ENCODE data around the gene TRAPPC3. TPM values are rescaled to one million over a fixed set of nuclear protein-coding genes. Genes with fewer than 3 reads are reported as not detected.

TRAPPC3 gene
- total and polyA plus RNA-seq, 2 donors from 2014 or later: 58.4 to 102 TPM

DNA sequence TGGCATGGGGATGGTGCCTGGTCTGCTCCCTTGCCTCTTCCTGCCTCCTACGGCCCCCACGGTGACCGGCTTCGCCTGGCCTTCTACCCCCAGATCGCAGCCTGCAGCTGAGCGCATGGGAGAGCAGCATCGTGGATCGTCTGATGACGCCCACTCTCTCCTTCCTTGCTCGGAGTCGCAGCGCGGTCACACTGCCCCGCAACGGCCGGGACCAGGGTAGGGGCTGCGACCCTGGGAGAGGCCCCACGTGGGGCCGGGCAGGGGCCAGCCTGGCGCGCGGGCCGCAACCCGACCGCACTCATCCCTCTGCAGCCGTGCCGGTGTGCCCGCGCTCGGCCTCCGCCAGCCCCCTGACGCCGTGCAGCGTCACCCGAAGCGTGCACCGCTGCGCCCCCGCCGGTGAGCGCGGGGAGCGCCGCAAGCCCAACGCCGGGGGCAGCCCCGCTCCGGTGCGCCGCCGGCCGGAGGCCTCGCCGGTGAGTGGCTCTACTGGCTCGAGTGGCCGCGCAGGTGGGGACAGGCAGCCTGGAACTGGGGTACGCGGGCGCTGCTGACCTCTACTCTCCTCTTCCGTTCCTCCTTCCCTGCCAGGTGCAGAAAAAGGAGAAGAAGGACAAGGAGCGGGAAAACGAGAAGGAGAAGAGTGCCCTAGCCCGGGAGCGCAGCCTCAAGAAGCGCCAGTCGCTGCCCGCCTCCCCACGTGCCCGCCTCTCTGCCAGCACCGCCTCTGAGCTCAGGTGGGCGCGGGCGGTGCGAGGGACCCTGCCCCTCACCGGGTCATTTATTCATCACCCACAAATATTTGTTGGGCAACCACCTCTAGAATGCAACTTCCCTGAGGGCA, 27.0 kb upstream of the TRAPPC3 start:
- Histone ChIP-seq H3K9ac (ENCODE audit: low read length in 3 of 3) (no peak overlapping the region), H3K9me3 (ENCODE audit: control insufficient read depth in 2 of 3, insufficient read depth in 1 of 3, low read length in 3 of 3) (no peaks in the 10 kb centered on the region), H3K27me3 (ENCODE audit: control insufficient read depth, insufficient read depth, low read length) (no peaks in the 10 kb centered on the region), H3K27ac (ENCODE audit: low read depth in 2 of 2, low read length in 2 of 2) (peak overlapping the region in 1 of 2 donors; percentile 33), H3K36me3 (ENCODE audit: control insufficient read depth in 2 of 3, insufficient read depth in 3 of 3, low read length in 3 of 3) (peaks cover 9 to 46% (median 39%) of the 10 kb centered on the region in 3 donors), H3K4me1 (ENCODE audit: control insufficient read depth in 2 of 3, insufficient read depth in 2 of 3, low read depth in 1 of 3, low read length in 3 of 3) (peaks cover 0 to 6% (median 4%) of the 10 kb centered on the region in 3 donors), H3K4me3 (ENCODE audit: low read length in 3 of 3) (no peak overlapping the region)
- TF ChIP-seq, protein P1, sequence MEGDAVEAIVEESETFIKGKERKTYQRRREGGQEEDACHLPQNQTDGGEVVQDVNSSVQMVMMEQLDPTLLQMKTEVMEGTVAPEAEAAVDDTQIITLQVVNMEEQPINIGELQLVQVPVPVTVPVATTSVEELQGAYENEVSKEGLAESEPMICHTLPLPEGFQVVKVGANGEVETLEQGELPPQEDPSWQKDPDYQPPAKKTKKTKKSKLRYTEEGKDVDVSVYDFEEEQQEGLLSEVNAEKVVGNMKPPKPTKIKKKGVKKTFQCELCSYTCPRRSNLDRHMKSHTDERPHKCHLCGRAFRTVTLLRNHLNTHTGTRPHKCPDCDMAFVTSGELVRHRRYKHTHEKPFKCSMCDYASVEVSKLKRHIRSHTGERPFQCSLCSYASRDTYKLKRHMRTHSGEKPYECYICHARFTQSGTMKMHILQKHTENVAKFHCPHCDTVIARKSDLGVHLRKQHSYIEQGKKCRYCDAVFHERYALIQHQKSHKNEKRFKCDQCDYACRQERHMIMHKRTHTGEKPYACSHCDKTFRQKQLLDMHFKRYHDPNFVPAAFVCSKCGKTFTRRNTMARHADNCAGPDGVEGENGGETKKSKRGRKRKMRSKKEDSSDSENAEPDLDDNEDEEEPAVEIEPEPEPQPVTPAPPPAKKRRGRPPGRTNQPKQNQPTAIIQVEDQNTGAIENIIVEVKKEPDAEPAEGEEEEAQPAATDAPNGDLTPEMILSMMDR (IDR thresholded peaks at IDR 0.05; ENCODE audit: borderline replicate concordance, extremely low read depth, insufficient read depth): no peak
- FAIRE-seq: no peak
- intact Hi-C loops (cut with DNase I): no loop called here
- DNase-seq: peak in 3 of 5 donors; percentile 50 to 58 (median 52)

DNA sequence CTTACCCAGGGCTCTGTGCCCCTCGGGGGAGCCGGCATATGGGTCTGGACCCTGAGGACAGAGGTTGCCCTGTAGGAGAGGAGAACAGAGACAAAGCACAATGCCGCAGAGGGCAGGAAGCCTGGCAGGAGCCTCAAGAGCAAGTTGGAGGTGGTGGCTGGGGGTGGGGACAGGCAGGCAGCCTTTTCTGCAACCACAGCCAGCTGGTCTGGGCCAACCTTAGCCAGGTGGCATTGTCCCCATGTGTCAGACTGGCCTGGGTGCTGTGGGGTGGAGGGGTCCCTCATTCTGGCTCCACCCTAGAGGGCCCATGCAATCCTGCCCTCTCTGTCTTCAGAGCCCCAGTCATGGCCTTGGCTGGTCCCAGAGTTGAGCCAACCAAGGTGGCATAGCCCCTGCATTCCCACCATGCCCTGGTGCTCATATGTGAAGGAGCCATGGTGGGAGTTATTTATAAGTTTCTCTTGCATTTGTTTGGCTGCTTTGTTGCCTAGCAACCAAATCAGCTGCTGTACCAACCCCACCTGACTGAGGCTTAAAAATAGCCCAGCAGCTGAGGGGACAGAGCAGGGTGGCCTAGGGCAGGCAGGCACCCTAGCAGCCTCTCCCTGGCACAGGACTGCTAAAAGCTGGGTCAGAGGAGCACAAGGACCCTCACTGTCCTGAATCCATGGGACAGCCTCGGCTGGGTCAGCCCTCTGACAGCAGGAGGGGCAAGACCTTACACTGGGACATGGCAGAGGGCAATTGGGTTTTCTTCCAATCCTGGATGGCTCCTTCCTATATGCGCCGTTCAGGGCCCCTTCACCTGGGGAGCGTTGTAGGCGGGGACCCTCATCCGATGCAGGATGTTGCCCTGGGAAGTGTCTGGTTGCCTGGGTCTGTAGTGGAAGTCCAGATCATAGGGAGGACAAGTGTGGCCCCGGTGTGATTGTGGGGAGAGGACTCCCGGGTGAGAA, 26.1 kb upstream of the TRAPPC3 start:
- FAIRE-seq (no peak), DNase-seq (peak in 4 of 5 donors; percentile 67 to 82 (median 76))
- H3K27ac ChIP-seq (ENCODE audit: low read depth in 2 of 2, low read length in 2 of 2): peak overlapping the region; percentile 33
- H3K9ac ChIP-seq (ENCODE audit: low read length in 3 of 3): no peak overlapping the region
- H3K9me3 ChIP-seq (ENCODE audit: control insufficient read depth in 2 of 3, insufficient read depth in 1 of 3, low read length in 3 of 3): no peaks in the 10 kb centered on the region
- H3K4me1 ChIP-seq (ENCODE audit: control insufficient read depth in 2 of 3, insufficient read depth in 2 of 3, low read depth in 1 of 3, low read length in 3 of 3): peaks cover 0 to 6% (median 4%) of the 10 kb centered on the region in 3 donors
- intact Hi-C loops (cut with DNase I): no loop called here
- H3K36me3 ChIP-seq (ENCODE audit: control insufficient read depth in 2 of 3, insufficient read depth in 3 of 3, low read length in 3 of 3): peaks cover 9 to 39% (median 36%) of the 10 kb centered on the region in 3 donors
- no peaks in the 10 kb centered on the region for H3K27me3 ChIP-seq (ENCODE audit: control insufficient read depth, insufficient read depth, low read length)
- TF ChIP-seq, protein P1 (IDR thresholded peaks at IDR 0.05; ENCODE audit: borderline replicate concordance, extremely low read depth, insufficient read depth): no peak
- no peak overlapping the region for H3K4me3 ChIP-seq (ENCODE audit: low read length in 3 of 3)

- Histone ChIP-seq H3K27ac (ENCODE audit: low read depth in 2 of 2, low read length in 2 of 2) (peak overlapping the region in 1 of 2 donors; percentile 33), H3K4me1 (ENCODE audit: control insufficient read depth in 2 of 3, insufficient read depth in 2 of 3, low read depth in 1 of 3, low read length in 3 of 3) (peaks cover 0 to 6% (median 4%) of the 10 kb centered on the region in 3 donors), H3K9me3 (ENCODE audit: control insufficient read depth in 2 of 3, insufficient read depth in 1 of 3, low read length in 3 of 3) (no peaks in the 10 kb centered on the region), H3K27me3 (ENCODE audit: control insufficient read depth, insufficient read depth, low read length) (no peaks in the 10 kb centered on the region), H3K4me3 (ENCODE audit: low read length in 3 of 3) (no peak overlapping the region), H3K36me3 (ENCODE audit: control insufficient read depth in 2 of 3, insufficient read depth in 3 of 3, low read length in 3 of 3) (peaks cover 9 to 36% (median 32%) of the 10 kb centered on the region in 3 donors), H3K9ac (ENCODE audit: low read length in 3 of 3) (no peak overlapping the region)
- FAIRE-seq: no peak
- TF ChIP-seq, protein P1 (IDR thresholded peaks at IDR 0.05; ENCODE audit: borderline replicate concordance, extremely low read depth, insufficient read depth): no peak
- peak in 2 of 5 donors; percentile 29 to 51 for DNase-seq
- intact Hi-C loops (cut with DNase I): no loop called here
These were observed 25.4 kb upstream of the TRAPPC3 start for GRCh38 chr1:36174713-36175112.

All from kidney (tissue), 14 donors.